ENCODE results near the gene CALCOCO2. TPM values are rescaled to one million over a fixed set of nuclear protein-coding genes. Genes with fewer than 3 reads are reported as not detected.
"Not testable (repeated sequence)": the region's sequence is repeated elsewhere in the genome, so short reads cannot be mapped to it uniquely, and the experiment has no call there.

CALCOCO2 gene
- total RNA-seq, 1 donor from 2014 or later: 31.7 TPM

DNA sequence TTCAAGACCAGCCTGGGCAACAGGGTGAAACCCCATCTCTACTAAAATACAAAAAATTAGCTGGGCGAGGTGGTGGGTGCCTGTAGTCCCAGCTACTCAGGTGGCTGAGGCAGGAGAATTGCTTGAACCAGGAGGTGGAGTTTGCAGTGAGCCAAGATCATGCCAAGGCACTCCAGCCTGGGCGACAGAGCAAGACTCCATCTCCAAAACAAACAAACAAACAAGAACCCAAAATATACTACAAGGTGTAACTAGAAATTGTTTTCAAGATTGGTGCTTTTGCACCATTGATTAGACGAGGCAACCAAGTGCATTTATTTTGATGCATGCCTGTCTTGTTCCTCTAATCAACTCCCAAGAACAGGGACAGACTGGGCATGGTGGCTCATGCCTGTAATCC is 41.6 kb downstream of the CALCOCO2 start:
- DNase-seq (ENCODE audit: low read depth in 2 of 2): not testable (repeated sequence)

DNA sequence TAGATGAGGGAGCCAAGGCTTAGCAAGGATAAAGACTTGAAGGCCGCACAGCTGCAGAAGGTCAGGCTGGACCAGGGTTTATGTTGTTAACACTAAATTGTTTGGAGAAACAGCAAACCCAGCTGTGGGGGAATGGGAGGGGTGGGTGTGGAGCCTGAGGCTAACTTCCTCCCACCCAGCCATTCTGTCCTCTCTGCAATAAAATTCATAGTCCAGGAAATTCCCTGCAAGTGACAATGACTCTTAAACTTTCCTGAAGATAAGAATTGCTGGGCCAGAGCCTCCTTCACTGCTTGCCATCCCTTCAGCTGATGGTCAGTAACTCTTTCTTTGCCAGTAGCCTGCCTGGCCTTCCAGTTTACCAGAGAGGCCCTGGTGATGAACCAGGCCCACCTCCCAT is 42.4 kb downstream of the CALCOCO2 start:
- peak in 1 of 2 donors; percentile 12 for DNase-seq (ENCODE audit: low read depth in 2 of 2)

DNA sequence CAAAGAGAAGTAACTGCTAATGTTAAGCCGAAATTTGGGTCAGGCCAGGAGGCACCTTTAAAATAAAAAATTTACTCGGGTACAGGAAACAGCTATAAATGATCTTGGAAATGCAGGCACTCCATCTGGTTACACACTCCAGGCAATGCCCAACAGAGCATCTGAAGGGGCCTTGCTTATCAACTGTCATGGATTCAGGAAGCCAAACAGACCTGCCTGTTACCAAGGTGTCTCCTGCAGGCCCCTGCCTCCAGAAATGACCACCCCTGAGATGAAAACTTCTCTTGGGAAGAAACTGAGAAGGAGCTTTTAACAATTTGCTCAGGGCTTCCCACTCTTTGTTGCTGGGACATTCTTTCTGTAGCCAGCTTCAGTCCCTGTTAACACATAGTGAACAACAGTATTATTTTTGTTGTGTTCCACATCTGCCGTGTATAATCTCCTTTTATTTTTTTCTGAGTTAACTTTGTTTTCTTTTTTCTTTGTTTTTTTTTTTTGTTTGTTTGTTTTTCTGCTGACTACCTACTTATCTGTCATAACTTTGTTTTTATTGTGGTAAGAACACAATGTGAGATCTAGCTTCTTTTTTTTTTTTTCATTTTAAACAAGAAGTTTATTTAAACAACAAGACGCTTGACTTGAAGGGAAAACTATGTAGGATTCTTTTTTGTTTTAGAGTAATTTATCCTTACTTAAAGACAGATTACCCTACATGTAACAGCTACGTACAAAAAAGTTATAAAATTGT is 43.0 kb downstream of the CALCOCO2 start:
- no peak for DNase-seq (ENCODE audit: low read depth in 2 of 2)

DNA sequence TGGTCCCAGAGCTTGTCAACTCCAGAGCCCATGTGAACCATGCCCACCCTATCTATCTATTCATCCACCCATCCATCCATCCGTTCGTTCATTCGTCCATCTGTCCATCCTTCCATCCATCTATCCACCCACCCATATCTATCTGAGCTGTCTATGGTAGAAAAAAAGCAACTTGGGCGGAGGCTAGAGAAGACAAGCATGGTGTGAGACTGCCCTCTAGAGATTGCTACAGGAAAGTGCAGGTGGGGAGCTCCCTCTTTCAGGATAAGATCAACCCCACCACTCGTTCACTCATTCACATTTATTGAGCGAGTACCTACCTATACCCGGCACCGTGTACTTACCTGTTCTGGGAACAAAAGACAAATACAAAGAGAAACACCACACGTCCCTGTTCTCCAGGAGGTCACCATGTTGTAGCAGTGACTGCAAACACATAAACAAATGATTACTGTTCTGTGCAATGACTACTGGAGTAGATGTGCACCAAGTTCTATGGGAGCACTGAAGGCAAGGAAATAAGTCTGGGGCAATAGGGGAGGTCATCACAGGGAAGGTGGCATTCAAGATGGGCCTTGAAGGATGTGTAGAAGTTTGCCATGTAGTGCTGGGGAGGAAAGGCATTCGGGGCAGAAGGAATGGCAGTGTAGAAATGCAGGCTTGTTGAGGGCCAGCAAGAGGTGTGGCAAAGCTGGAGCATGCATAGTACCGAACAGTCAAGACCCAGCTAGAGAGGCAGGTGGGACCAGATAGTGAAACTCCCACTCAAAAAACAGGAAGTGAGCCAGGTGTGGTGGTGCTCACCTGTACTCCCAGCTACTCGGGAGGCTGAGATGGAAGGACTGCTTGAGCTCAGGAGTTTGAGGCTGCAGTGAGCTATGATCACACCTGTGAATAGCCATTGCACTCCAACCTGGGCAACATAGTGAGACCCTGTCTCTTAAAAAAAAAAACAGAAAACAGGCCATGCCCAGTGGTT is 48.4 kb downstream of the CALCOCO2 start:
- DNase-seq (ENCODE audit: low read depth in 2 of 2): peak; percentile 77 to 86

DNA sequence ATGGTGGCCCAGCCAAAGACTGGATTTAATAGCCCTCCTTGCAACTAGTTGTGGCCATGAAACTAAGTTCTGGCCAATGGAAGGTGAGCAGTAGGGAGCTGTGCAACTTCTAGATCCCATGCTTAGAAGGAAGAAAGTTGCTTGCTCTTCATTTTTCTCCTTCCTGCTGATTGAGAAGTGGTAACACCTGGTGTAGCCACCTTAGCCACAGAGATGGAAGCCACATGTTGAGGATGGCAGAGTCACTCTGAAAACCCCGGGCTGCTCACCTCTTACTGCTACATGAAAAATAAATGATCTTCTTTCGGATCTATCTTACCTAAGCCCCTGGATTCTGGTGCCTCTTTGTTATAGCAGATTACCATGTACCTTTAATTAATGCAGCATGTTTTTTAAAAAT is 51.4 kb downstream of the CALCOCO2 start:
- DNase-seq (ENCODE audit: low read depth in 2 of 2): no peak

DNA sequence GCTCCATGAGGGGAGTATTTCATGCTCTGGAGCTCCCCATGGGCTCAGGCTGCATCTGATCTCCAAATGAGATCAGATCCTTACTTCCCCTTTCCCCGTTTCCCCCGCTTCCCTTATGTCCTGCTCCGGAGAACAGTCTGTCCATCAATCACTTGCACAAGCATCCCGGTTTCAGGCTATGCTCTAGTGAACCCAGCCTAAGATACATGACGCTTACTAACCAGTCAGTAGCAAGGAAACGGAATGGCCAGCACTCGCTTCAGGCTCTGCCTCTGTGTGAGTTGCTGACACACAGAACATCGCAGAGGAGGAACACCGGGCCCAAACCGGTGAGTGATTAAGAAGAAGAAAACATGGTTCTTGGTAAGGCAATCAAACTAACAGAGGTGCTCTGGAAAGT is 52.3 kb downstream of the CALCOCO2 start:
- DNase-seq (ENCODE audit: low read depth in 2 of 2): no peak

DNA sequence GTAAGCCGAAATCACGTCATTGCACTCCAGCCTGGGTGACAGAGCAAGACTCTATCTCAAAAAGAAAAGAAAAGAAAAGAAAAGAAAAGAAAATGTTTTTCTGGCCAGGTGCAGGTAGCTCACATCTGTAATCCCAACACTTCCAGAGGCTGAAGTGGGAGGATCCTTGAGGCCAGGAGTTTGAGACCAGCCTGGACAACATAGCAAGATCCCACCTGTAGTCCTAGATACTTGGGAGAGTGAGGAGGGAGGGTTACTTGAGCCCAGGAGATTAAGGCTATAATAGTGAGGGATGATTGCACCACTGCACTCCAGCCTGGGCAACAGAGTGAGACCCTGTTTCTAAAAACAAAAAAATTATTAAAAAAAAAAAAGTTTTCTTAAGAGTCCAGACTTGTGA is 59.3 kb downstream of the CALCOCO2 start:
- no peak for DNase-seq (ENCODE audit: low read depth in 2 of 2)

DNA sequence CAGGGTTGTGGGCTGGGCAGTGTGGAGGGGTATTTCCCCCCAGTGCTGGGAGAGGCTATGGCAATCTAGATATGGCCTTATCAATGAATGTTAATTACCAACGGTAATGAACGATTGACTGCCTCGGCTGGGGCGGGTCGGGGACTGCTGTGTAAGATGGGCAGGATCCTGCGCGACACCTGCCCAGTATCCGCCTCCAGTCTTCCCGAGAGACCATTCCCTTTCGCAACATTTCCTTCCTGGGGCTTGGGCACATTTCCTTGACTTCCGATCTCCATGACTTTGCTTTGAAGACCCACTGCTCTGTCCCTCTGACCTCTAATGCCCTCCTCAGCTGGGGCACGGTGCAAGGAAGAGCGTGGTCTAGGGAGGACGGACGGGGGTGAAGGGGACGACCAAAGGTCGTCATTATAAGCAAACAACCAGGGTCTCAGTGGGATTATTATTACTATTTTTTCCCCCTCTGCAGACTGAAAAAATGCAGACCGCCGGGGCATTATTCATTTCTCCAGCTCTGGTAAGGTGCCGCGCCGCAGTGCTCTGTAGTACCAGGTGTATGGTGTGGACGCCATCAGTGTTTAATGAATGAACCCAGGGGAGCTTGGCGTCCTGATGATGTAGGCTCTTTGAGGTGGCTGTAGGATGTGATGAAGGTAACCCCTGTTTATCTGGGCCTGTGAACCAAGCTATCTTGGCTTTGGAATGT is 62.3 kb downstream of the CALCOCO2 start:
- DNase-seq (ENCODE audit: low read depth in 2 of 2): no peak

- DNase-seq (ENCODE audit: low read depth in 2 of 2): no peak
These were observed 63.0 kb downstream of the CALCOCO2 start for GRCh38 chr17:48893646-48894508.

- no peak for DNase-seq (ENCODE audit: low read depth in 2 of 2)
These were observed 64.1 kb downstream of the CALCOCO2 start for GRCh38 chr17:48894886-48895285.

GRCh38 chr17:48901241-48901640 is 70.4 kb downstream of the CALCOCO2 start:
- DNase-seq (ENCODE audit: low read depth in 2 of 2): no peak

- DNase-seq (ENCODE audit: low read depth in 2 of 2): no peak
These were observed 72.6 kb downstream of the CALCOCO2 start for GRCh38 chr17:48903401-48903800.

DNA sequence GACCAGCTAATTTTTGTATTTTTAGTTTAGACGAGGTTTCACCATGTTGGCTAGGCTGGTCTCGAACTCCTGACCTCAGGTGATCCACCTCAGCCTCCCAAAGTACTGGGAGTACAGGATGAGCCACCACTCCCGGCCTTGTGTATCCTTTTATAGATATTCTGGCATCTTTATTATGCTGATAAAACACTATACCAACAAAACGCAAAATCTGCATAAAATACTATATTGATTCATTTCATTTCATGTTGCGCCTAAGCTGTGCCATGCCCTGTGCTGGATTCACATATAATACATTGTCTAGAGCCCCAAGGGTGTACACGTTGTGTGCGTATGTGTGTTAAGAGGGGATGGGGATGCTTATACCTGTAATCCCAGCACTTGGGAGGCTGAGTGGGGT is 73.6 kb downstream of the CALCOCO2 start:
- no peak for DNase-seq (ENCODE audit: low read depth in 2 of 2)

- DNase-seq (ENCODE audit: low read depth in 2 of 2): no peak
These were observed 75.2 kb downstream of the CALCOCO2 start for GRCh38 chr17:48905987-48906515.

- DNase-seq (ENCODE audit: low read depth in 2 of 2): peak; percentile 76 to 79
These were observed 76.8 kb downstream of the CALCOCO2 start for GRCh38 chr17:48907713-48908046.

- DNase-seq (ENCODE audit: low read depth in 2 of 2): peak; percentile 96 to 97
These were observed 77.4 kb downstream of the CALCOCO2 start, which contains the start of gene UBE2Z for GRCh38 chr17:48908047-48908843. Gene UBE2Z (plus strand): TSS chr17:48908407. CDS start chr17:48908504, 97 bp downstream.

DNA sequence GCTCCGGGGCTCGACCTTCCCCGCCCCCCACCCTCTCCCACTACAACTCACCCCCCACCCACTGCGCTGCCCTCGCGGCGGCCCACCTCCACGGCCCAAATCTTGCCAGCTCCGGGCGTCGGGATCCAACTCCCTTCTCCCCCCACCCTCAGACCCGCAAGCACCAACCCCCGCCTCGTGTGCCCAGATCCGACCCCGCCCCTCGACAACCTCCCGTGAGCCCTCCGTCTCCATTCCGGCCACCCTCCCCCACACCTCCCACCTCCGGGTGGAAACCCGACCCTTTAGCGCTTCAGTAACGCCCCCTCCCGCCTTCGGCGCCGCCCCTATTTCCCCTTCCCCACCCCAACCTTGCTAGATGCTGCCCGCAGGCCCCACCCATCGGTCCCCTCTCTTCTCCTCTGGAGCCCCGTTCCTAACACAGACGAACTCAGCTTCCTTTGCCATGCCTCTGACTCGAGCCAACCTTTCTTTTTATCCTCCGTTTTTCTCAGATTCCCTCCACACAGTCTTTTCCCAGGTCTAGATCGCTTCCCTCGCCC is 78.1 kb downstream of the CALCOCO2 start:
- DNase-seq (ENCODE audit: low read depth in 2 of 2): peak; percentile 89 to 93

GRCh38 chr17:48909783-48910182 is 78.9 kb downstream of the CALCOCO2 start:
- peak; percentile 41 to 42 for DNase-seq (ENCODE audit: low read depth in 2 of 2)

DNA sequence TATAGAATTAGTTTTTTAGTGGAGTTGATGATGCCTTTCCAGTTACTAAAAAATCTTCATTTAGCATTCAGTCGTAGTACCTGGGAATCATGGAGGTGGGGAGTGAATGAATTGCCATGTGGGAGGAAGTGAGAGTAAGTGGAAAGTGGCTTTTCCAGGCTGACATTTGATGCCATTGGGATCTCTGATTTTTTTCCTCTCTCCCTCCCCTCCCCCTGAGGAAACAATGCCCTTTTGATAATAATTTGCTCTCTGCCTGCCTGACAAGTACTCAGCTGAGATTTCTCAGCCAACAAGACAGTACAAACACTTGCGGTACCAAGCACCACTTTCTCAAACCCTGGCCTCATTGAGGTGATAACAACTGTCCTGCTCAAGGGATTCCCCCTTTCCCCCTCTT is 79.5 kb downstream of the CALCOCO2 start:
- peak in 1 of 2 donors; percentile 22 for DNase-seq (ENCODE audit: low read depth in 2 of 2)
